GM13977 (cell line): Measurements from ENCODE around the gene MLF1.
"Not testable (repeated sequence)": the region's sequence is repeated elsewhere in the genome, so short reads cannot be mapped to it uniquely, and the experiment has no call there.

Source experiments
- DNase-seq: peaks from one replicate; pipeline ENCODE4 v3.0.0; 2012; ENCODE audit warnings: low spot score
- in situ Hi-C: fragments of 300-500 bp; cut with MboI; formaldehyde crosslinking; loops from one replicate; pipeline ENCODE4 v1.12.0; 2022; ENCODE audit warnings: low sequenced_read_pairs, low pct_unique_long_range_greater_than_20kb, mixed read lengths, inconsistent platforms; ENCODE audit not compliant: unreplicated experiment
- TF ChIP-seq, protein P1 (sequence below): IDR thresholded peaks from 2 replicates; pipeline ENCODE4 v1.5.1; 2012; ENCODE audit warnings: mild to moderate bottlenecking, control low read depth; ENCODE audit not compliant: insufficient read depth; ENCODE audit errors: extremely low read depth, missing control alignments

Gene MLF1

GRCh38 chr3:158539414-158540014 is 31.5 kb upstream of the MLF1 start:
- TF ChIP-seq, protein P1, sequence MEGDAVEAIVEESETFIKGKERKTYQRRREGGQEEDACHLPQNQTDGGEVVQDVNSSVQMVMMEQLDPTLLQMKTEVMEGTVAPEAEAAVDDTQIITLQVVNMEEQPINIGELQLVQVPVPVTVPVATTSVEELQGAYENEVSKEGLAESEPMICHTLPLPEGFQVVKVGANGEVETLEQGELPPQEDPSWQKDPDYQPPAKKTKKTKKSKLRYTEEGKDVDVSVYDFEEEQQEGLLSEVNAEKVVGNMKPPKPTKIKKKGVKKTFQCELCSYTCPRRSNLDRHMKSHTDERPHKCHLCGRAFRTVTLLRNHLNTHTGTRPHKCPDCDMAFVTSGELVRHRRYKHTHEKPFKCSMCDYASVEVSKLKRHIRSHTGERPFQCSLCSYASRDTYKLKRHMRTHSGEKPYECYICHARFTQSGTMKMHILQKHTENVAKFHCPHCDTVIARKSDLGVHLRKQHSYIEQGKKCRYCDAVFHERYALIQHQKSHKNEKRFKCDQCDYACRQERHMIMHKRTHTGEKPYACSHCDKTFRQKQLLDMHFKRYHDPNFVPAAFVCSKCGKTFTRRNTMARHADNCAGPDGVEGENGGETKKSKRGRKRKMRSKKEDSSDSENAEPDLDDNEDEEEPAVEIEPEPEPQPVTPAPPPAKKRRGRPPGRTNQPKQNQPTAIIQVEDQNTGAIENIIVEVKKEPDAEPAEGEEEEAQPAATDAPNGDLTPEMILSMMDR, result peak; percentile 46
- in situ Hi-C loops, result loop anchor here (25.0 kb wide), 1 partner anchor 927 kb away; no protein-coding TSS in a partner anchor
- no peak for DNase-seq

- TF ChIP-seq, protein P1, result no peak
- in situ Hi-C loops, result loop anchor here (25.0 kb wide), 1 partner anchor 928 kb away; no protein-coding TSS in a partner anchor
- no peak for DNase-seq
Measured at GRCh38 chr3:158540066-158540465, 30.9 kb upstream of the MLF1 start.

DNA sequence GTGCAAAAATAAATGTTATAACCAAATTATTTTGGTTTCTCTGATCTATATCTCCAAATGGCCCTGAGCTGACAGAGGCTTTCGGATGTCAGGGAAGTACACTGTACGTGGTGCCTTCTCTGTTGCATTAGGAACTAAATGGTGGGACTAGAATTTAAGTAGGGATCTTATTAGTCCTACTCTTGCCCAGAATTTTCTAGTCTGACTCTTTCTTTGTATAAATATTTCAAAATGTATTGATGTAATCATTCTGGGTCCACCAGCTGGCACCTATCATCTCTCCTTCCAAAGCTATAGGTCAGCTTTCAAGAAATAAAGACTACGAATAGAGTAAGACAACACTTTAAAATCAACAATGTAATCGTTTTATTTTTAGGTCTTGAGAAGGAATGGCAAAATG is 22.3 kb upstream of the MLF1 start:
- DNase-seq, result no peak
- TF ChIP-seq, protein P1, result no peak
- in situ Hi-C loops, result loop anchor here (25.0 kb wide), 1 partner anchor 936 kb away; no protein-coding TSS in a partner anchor

DNA sequence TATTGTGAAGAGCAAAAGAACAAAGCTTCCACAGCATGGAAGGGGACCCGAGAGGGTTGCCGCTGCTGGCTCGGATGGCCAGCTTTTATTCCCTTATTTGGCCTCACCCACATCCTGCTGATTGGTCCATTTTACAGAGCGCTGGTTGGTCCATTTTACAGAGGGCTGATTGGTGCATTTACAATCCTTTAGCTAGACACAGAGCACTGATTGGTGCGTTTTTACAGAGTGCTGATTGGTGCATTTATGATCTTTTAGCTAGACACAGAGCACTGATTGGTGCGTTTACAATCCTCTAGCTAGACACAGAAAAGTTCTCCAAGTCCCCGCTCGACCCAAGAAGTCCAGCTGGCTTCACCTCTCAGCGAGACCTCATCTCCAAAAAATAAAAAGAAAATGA is 21.1 kb upstream of the MLF1 start:
- not testable (repeated sequence) for DNase-seq
- in situ Hi-C loops, result loop anchor here (25.0 kb wide), 1 partner anchor 938 kb away; no protein-coding TSS in a partner anchor

DNA sequence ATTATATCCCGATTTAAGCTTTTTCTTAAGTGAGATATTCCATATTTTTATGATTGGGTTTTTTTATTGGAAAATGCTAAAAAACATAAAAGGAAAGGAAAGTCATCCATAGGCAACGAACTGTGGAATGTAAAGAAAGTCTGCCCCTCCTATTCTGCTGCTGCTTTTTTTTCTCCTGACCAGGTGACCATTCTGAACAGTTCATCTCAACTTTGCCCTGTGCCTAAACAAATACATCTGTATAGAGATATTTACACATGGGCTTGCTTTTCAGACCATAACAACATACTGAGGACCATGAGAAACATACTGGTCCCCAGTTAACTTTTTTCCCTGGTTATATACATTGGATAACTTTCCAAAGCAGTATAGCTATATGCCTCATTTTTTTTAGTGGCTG is 18.9 kb upstream of the MLF1 start:
- no peak for DNase-seq
- in situ Hi-C loops, result no loop called here
- TF ChIP-seq, protein P1, result no peak

GRCh38 chr3:158559504-158559903 is 11.5 kb upstream of the MLF1 start:
- in situ Hi-C loops, result no loop called here
- TF ChIP-seq, protein P1, result no peak
- DNase-seq, result no peak

DNA sequence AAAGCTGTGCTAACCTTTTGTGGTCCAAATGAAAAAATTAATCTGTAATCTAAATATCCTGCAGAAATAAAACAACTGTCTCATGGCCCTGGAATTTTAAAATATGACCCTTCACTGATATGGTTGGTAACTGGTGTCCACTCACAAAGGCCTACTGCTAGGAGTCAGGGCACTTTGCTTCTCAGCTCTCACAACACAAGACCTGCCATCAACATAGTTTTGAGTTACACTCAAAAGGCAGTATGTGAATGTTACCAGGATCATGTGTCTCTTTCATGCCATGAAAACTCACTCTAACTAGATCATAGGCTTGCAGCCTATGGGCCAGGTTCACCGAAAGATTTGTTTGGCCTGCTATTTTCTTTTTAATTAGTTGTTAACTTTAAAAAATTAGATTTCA is 10.0 kb upstream of the MLF1 start:
- TF ChIP-seq, protein P1, result no peak
- DNase-seq, result no peak
- in situ Hi-C loops, result no loop called here
